Measurements from ENCODE around the gene NPHP4. TPM values are rescaled to one million over a fixed set of nuclear protein-coding genes. Genes with fewer than 3 reads are reported as not detected.

NPHP4 gene
- polyA plus RNA-seq, 3 donors, result 0.39 to 13.7 (median 1.2) TPM

DNA sequence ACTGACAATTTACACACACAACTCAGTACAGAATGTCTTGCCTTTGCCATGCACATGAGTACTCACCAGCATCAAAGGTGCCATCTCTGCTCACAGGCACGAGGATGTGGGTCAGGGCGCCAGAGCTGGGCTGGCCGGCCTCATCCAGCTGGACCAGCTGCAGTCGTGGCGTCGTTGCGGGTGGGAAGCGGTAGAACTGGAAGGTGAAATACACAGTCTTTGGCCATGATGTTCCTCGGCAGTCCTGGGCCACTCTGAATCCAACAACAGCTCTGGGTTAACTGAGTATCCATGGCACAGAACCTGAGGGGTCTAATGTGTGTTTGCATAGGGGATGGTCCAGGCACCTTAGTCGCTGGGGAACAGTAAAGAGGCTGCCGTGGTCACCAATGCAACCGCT is 87.7 kb downstream of the NPHP4 start:
- DNase-seq, result no peak
- Histone ChIP-seq H3K4me2 (replicated peaks; ENCODE audit: extremely low read depth, low read length, poor library complexity, severe bottlenecking) (no peak overlapping the region), H3K36me3 (replicated peaks in 1 of 2; ENCODE audit: control insufficient read depth in 1 of 2, insufficient read depth in 2 of 2, low read length in 2 of 2) (peaks cover 5 to 21% of the 10 kb centered on the region in 2 donors), H3K27me3 (ENCODE audit: control insufficient read depth in 2 of 2, insufficient read depth in 2 of 2, low read length in 2 of 2) (no peaks in the 10 kb centered on the region), H4K20me1 (ENCODE audit: insufficient read depth, low read length) (no peaks in the 10 kb centered on the region), H3K9ac (ENCODE audit: insufficient read depth, low read length, poor library complexity, severe bottlenecking) (no peak overlapping the region), H2AFZ (ENCODE audit: insufficient read depth, low read depth, low read length, poor library complexity, severe bottlenecking) (no peak overlapping the region), H3K4me3 (replicated peaks in 1 of 3; ENCODE audit: low read depth in 2 of 3, low read length in 3 of 3) (no peak overlapping the region), H3K9me3 (replicated peaks in 1 of 2; ENCODE audit: control insufficient read depth in 1 of 2, insufficient read depth in 1 of 2, low read length in 2 of 2) (no peaks in the 10 kb centered on the region), H3K27ac (ENCODE audit: low read depth in 1 of 2, low read length in 2 of 2) (no peak overlapping the region), H3K4me1 (ENCODE audit: control insufficient read depth in 1 of 2, insufficient read depth in 2 of 2, low read length in 2 of 2) (no peaks in the 10 kb centered on the region), H3K79me2 (ENCODE audit: insufficient read depth, low read length) (no peaks in the 10 kb centered on the region)
- Mint-ChIP-seq H3K4me3 (no peak overlapping the region), H3K36me3 (peaks cover 25 to 30% of the 10 kb centered on the region in 2 donors), H3K9me3 (peaks cover 0 to 1% (median 0%) of the 10 kb centered on the region in 7 donors), H3K4me1 (no peaks in the 10 kb centered on the region), H3K27me3 (ENCODE audit: low read depth in 3 of 3) (no peaks in the 10 kb centered on the region), H3K27ac (peak overlapping the region in 1 of 7 donors; percentile 38)
- intact Hi-C loops (cut with micrococcal nuclease), result no loop called here
- TF ChIP-seq, protein P1, sequence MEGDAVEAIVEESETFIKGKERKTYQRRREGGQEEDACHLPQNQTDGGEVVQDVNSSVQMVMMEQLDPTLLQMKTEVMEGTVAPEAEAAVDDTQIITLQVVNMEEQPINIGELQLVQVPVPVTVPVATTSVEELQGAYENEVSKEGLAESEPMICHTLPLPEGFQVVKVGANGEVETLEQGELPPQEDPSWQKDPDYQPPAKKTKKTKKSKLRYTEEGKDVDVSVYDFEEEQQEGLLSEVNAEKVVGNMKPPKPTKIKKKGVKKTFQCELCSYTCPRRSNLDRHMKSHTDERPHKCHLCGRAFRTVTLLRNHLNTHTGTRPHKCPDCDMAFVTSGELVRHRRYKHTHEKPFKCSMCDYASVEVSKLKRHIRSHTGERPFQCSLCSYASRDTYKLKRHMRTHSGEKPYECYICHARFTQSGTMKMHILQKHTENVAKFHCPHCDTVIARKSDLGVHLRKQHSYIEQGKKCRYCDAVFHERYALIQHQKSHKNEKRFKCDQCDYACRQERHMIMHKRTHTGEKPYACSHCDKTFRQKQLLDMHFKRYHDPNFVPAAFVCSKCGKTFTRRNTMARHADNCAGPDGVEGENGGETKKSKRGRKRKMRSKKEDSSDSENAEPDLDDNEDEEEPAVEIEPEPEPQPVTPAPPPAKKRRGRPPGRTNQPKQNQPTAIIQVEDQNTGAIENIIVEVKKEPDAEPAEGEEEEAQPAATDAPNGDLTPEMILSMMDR (IDR thresholded peaks at IDR 0.05), result no peak
- WGBS (ENCODE audit: insufficient coverage), result 96% methylated on average over 12 of the region's 12 CpGs

DNA sequence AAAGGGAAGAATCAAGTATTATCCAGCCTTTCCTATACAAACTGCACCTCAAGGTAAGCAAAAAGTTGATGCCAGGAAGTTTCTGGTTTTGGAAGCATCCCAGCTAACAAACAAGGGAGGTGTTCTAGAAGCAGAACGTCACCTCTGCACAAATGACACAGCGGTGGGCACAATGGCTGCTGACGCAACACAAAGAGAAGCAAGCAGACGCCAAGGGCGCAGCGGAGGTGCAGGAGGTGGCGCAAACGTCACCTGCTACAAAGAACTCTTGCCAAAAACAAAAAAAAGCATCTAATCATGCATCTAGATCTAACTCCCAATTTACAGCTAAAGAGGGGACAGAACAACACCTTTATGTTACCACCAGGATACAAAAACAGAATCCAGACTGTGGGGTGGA is 88.5 kb downstream of the NPHP4 start:
- no peak overlapping the region for H2AFZ ChIP-seq (ENCODE audit: insufficient read depth, low read depth, low read length, poor library complexity, severe bottlenecking)
- TF ChIP-seq, protein P1 (IDR thresholded peaks at IDR 0.05), result no peak
- Mint-ChIP-seq H3K27ac (no peak overlapping the region), H3K4me3 (no peak overlapping the region), H3K9me3 (no peaks in the 10 kb centered on the region), H3K36me3 (peaks cover 25 to 37% of the 10 kb centered on the region in 2 donors), H3K27me3 (ENCODE audit: low read depth in 3 of 3) (no peaks in the 10 kb centered on the region), H3K4me1 (no peaks in the 10 kb centered on the region)
- no peak for DNase-seq
- intact Hi-C loops (cut with micrococcal nuclease), result no loop called here
- no peak overlapping the region for H3K9ac ChIP-seq (ENCODE audit: insufficient read depth, low read length, poor library complexity, severe bottlenecking)
- no peaks in the 10 kb centered on the region for H3K27me3 ChIP-seq (ENCODE audit: control insufficient read depth in 2 of 2, insufficient read depth in 2 of 2, low read length in 2 of 2)
- H3K36me3 ChIP-seq (replicated peaks in 1 of 2; ENCODE audit: control insufficient read depth in 1 of 2, insufficient read depth in 2 of 2, low read length in 2 of 2), result peaks cover 5 to 21% of the 10 kb centered on the region in 2 donors
- no peaks in the 10 kb centered on the region for H3K79me2 ChIP-seq (ENCODE audit: insufficient read depth, low read length)
- H3K4me1 ChIP-seq (ENCODE audit: control insufficient read depth in 1 of 2, insufficient read depth in 2 of 2, low read length in 2 of 2), result no peaks in the 10 kb centered on the region
- H4K20me1 ChIP-seq (ENCODE audit: insufficient read depth, low read length), result no peaks in the 10 kb centered on the region
- no peak overlapping the region for H3K4me3 ChIP-seq (replicated peaks in 1 of 3; ENCODE audit: low read depth in 2 of 3, low read length in 3 of 3)
- no peaks in the 10 kb centered on the region for H3K9me3 ChIP-seq (replicated peaks in 1 of 2; ENCODE audit: control insufficient read depth in 1 of 2, insufficient read depth in 1 of 2, low read length in 2 of 2)
- no peak overlapping the region for H3K27ac ChIP-seq (ENCODE audit: low read depth in 1 of 2, low read length in 2 of 2)
- 89% methylated on average over 8 of the region's 8 CpGs for WGBS (ENCODE audit: insufficient coverage)
- no peak overlapping the region for H3K4me2 ChIP-seq (replicated peaks; ENCODE audit: extremely low read depth, low read length, poor library complexity, severe bottlenecking)
